Measurements from ENCODE around the gene RAD51B.

The RAD51B gene

DNA sequence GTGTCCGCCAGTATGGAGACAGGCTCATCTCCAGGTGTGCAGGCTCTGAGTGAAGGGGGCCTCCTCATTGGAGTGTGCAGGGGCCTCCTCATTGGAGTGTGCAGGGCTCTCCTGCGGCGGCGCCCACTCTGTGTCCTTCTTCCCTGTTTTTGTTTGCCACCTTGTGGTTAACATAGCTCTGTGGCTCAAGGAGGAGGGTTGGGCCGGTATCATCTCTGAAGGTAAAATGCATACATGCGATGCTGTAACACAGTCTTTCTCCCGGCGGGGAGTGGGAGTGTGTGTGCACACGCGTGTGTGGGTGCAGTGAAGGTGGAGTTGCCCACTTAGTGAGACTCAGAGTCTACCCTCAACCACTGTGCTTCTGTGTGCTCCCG is 543.9 kb downstream of the RAD51B start:
- no peak for TF ChIP-seq CTCF (IDR thresholded peaks at IDR 0.05)

DNA sequence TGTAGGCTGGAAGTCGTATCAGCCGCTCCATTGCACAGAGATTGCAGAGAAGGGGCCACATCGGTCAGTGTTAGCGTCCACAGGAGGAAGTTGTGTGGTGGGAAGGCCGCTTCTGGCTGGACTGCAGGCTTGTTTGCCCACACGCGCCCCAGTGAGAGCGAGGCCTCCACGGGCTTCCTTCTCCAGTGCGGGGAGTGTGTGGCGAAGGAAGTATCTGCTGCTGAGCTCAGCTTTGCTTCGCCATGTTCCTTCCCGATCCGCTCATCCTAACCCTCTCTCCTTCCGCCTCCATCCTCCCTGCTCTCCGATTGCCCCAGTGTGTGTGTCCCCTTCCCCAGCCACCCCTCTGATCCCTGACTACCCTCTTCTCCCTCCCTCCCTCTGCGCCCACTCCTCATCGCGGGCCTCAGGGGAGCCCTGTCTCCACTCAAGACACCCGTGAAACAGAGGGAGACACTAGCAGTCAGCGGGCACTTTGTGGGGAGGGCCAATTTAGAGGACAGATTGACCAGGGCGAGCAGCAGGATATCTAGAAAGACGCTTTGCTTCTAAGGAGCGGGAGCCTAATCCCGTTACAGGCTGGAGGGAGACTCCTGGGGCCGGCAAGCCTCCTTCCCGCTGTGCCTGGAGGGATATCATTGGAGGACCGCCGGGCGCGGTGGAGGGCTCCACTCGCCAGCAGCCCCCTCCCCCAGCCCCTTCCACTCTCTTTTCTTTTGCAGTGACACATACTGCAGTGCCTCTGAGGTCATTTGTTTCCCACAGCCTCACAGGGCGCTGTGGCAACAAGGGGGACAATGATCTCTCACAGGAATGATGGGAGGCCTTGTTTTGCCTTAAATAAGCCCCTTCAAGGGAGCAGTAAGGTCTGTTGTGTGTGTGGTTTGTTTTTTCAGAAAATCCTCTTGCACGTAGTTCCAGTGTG is 544.5 kb downstream of the RAD51B start:
- no peak for TF ChIP-seq CTCF (IDR thresholded peaks at IDR 0.05)

DNA sequence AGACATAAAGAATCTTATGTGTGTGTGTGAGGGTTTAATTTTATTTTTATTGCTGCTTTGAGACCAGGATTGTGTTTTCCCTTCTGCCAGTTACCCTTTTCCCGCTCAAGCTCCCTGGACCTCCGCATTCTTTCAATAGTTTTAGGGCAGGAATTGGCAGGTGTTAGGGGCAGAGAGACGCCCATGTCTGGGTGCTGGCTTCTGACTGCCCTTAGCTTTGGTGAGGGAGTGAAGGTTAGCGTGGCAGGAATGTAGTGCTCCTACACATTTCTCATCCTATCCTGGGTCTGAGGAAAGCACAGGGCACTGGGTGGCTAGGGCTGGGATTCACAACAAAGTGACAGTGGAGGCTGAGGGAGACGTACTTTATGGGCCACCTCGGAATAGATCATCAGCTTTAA is 545.2 kb downstream of the RAD51B start:
- no peak for TF ChIP-seq CTCF (IDR thresholded peaks at IDR 0.05)

DNA sequence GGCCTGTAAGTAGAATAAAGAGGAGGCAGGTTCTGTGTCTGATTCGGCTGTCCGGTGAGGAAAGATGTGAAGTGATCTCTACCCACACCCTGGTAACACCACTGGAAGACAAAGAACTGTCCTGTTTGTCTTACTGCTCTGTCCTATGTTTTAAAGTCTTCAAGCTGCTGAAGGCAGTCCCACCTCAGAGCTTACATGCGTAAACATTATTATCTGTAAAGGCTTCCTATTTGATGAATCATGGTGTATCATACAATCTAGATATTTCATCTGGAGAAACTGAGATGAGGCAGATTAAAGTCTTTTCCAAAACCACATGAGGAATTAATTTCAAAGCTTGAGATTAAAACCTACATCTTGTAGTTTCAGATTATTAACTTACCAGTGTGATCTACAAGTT is 545.6 kb downstream of the RAD51B start:
- no peak for TF ChIP-seq CTCF (IDR thresholded peaks at IDR 0.05)

- no peak for TF ChIP-seq CTCF (IDR thresholded peaks at IDR 0.05)
Measured at GRCh38 chr14:68366656-68367055, 547.1 kb downstream of the RAD51B start.

- no peak for TF ChIP-seq CTCF (IDR thresholded peaks at IDR 0.05)
Measured at GRCh38 chr14:68367536-68367935, 548.0 kb downstream of the RAD51B start.

DNA sequence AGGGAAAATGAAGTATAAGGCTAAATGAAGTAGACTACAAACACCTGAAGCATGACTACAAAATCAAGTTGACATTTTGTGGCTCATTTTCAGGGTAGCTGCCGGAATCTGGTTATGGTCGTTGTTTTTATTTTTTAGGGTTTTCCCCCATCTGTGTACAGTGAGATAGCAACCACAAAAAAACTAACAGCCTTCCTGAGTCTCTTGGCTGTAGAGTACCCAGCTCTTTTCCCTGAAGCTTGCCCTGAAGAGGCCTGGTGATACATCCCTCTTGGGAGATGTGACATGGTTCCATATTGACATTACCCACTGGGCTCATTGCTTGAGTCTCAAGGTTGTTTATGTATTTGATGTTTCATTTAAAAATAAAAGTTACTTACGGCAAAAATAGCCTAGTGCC is 549.3 kb downstream of the RAD51B start:
- no peak for TF ChIP-seq CTCF (IDR thresholded peaks at IDR 0.05)
